Esophagus muscularis mucosa (tissue), 3 donors: ENCODE results near the gene CDCP2.

Experiments used
- CTCF ChIP-seq, 3 experiments: fragments of 200-600 bp in 2 of 3; fragments of 450-650 bp in 1 of 3; sonication (generic) in 2 of 3; IDR thresholded peaks; one replicate each; pipeline ENCODE4 v1.5.1; 2017 to 2019; ENCODE audit warnings: antibody characterized with exemption in 3 of 3, mild to moderate bottlenecking in 2 of 3, moderate library complexity in 1 of 3
- EP300 ChIP-seq: sonication (generic); formaldehyde crosslinking; IDR thresholded peaks from one replicate; pipeline ENCODE4 v1.6.1; 2017; ENCODE audit warnings: antibody characterized with exemption

GRCh38 chr1:54129858-54130257 lies 22.9 kb downstream of the CDCP2 start:
- TF ChIP-seq CTCF (IDR thresholded peaks at IDR 0.05) = no peak
- no peak for TF ChIP-seq EP300
